HepG2 (cell line): ENCODE results near the gene STOML2. TPM values are rescaled to one million over a fixed set of nuclear protein-coding genes. Genes with fewer than 3 reads are reported as not detected.

Experiments
- ELF3 ChIP-seq: IDR thresholded peaks from 2 replicates; pipeline ENCODE4 v1.6.1; 2016; ENCODE audit warnings: missing genetic modification reagents, missing compliant biosample characterization
- EP300 ChIP-seq, 3 experiments: sonication (generic) in 1 of 3; formaldehyde crosslinking in 1 of 3; IDR thresholded peaks; 2 replicates each; pipeline versions ENCODE4 v1.5.1 to v1.6.1; 2011 to 2020; ENCODE audit warnings: low read depth in 2 of 3, low read length in 2 of 3, borderline replicate concordance in 1 of 3, improper control_type of control experiment in 1 of 3, mild to moderate bottlenecking in 1 of 3, missing genetic modification reagents in 1 of 3, moderate library complexity in 1 of 3
- HHEX ChIP-seq: IDR thresholded peaks from 2 replicates; pipeline ENCODE4 v1.6.1; 2016; ENCODE audit warnings: control low read depth
- MTA1 ChIP-seq: sonication (generic); formaldehyde crosslinking; IDR thresholded peaks from 2 replicates; pipeline ENCODE4 v1.4.0; 2020; ENCODE audit warnings: missing genetic modification reagents, mild to moderate bottlenecking, borderline replicate concordance
- NKX3-1 ChIP-seq: sonication (generic); formaldehyde crosslinking; IDR thresholded peaks from 2 replicates; pipeline ENCODE4 v1.5.0; 2020; ENCODE audit warnings: missing genetic modification reagents
- PHF8 ChIP-seq: sonication (generic); formaldehyde crosslinking; IDR thresholded peaks from 2 replicates; pipeline ENCODE4 v1.5.0; 2020; ENCODE audit warnings: missing genetic modification reagents
- SATB2 ChIP-seq: sonication (generic); formaldehyde crosslinking; IDR thresholded peaks from 2 replicates; pipeline ENCODE4 v1.5.0; 2020; ENCODE audit warnings: missing genetic modification reagents
- SNAPC2 ChIP-seq: sonication (generic); formaldehyde crosslinking; IDR thresholded peaks from 2 replicates; pipeline ENCODE4 v1.8.1; 2022; ENCODE audit warnings: mild to moderate bottlenecking, missing genetic modification reagents
- SRY ChIP-seq: sonication (generic); formaldehyde crosslinking; IDR thresholded peaks from 2 replicates; pipeline ENCODE4 v1.8.0; 2022; ENCODE audit warnings: mild to moderate bottlenecking, missing genetic modification reagents
- STAG1 ChIP-seq: sonication (generic); formaldehyde crosslinking; IDR thresholded peaks from 2 replicates; pipeline ENCODE4 v1.4.0; 2020; ENCODE audit warnings: missing genetic modification reagents
- TSC22D2 ChIP-seq: sonication (generic); formaldehyde crosslinking; IDR thresholded peaks from 2 replicates; pipeline ENCODE4 v1.5.1; 2020; ENCODE audit warnings: missing genetic modification reagents, mild to moderate bottlenecking, borderline replicate concordance
- ZBTB8A ChIP-seq: sonication (generic); formaldehyde crosslinking; IDR thresholded peaks from 2 replicates; pipeline ENCODE4 v1.4.0; 2020; ENCODE audit warnings: mild to moderate bottlenecking, low read depth, missing genetic modification reagents, borderline replicate concordance
- ZKSCAN5 ChIP-seq: sonication (generic); formaldehyde crosslinking; IDR thresholded peaks from 2 replicates; pipeline ENCODE4 v1.5.1; 2020; ENCODE audit warnings: mild to moderate bottlenecking, missing genetic modification reagents
- ZMYM2 ChIP-seq: sonication (generic); formaldehyde crosslinking; IDR thresholded peaks from 2 replicates; pipeline ENCODE4 v1.8.0; 2022; ENCODE audit warnings: mild to moderate bottlenecking, missing genetic modification reagents
- ZNF235 ChIP-seq: sonication (generic); formaldehyde crosslinking; IDR thresholded peaks from 2 replicates; pipeline ENCODE4 v1.8.1; 2023; ENCODE audit warnings: mild to moderate bottlenecking, missing genetic modification reagents, borderline replicate concordance
- ZNF33B ChIP-seq: sonication (generic); formaldehyde crosslinking; IDR thresholded peaks from 2 replicates; pipeline ENCODE4 v1.5.1; 2020; ENCODE audit warnings: mild to moderate bottlenecking, missing genetic modification reagents
- ZNF44 ChIP-seq: sonication (generic); formaldehyde crosslinking; IDR thresholded peaks from 2 replicates; pipeline ENCODE4 v1.5.1; 2020; ENCODE audit warnings: mild to moderate bottlenecking, missing genetic modification reagents
- ZNF451 ChIP-seq: sonication (generic); formaldehyde crosslinking; IDR thresholded peaks from 2 replicates; pipeline ENCODE4 v1.5.0; 2020; ENCODE audit warnings: mild to moderate bottlenecking, missing genetic modification reagents
- polyA plus RNA-seq, 8 experiments: library from polyadenylated mRNA; depleted of rRNA in 3 of 8; stranded (reverse) in 7 of 8; unstranded in 1 of 8; fragments of >200 nt; fragmentation: Illumina TruSeq in 4 of 8; extraction: Trizol in 4 of 8; gene quantifications; 2 replicates each; pipeline versions ENCODE4 v1.2.1 to v1.2.3, GENCODE V29; 2011 to 2016; ENCODE audit warnings: low read depth in 4 of 8, missing spikeins in 1 of 8, mixed read lengths in 1 of 8; ENCODE audit not compliant: insufficient read depth in 1 of 8
- total RNA-seq, 5 experiments: library from RNA; depleted of rRNA; stranded (reverse); fragments of >200 nt; fragmentation: Illumina TruSeq; extraction: Trizol; gene quantifications; 2 replicates each; pipeline ENCODE4 v1.2.3, GENCODE V29; 2016; ENCODE audit warnings: low read depth in 1 of 5
- TF ChIP-seq, protein P1 (sequence below): sonication (generic); formaldehyde crosslinking; IDR thresholded peaks from 2 replicates; pipeline ENCODE4 v1.4.0; 2020; ENCODE audit warnings: mild to moderate bottlenecking, missing genetic modification reagents, borderline replicate concordance
- TF ChIP-seq, protein P2 (sequence below): IDR thresholded peaks from 2 replicates; pipeline ENCODE4 v1.6.1; 2012; ENCODE audit warnings: inconsistent platforms
- TF ChIP-seq, protein P3 (sequence below): sonication (generic); formaldehyde crosslinking; IDR thresholded peaks from 2 replicates; pipeline ENCODE4 v1.4.0; 2020; ENCODE audit warnings: mild to moderate bottlenecking, low read depth, missing genetic modification reagents
- TF ChIP-seq, protein P4 (sequence below): sonication (generic); formaldehyde crosslinking; IDR thresholded peaks from 2 replicates; pipeline ENCODE4 v1.4.0; 2020; ENCODE audit warnings: missing genetic modification reagents

Gene STOML2
- total and polyA plus RNA-seq, 2 of the 13 experiments (the other 11 are each of a cell fraction or from before 2014, with no cell fraction given), result 245 to 250 TPM

GRCh38 chr9:35116898-35117551 is 14.1 kb upstream of the STOML2 start (continued):
- TF ChIP-seq, protein P1, sequence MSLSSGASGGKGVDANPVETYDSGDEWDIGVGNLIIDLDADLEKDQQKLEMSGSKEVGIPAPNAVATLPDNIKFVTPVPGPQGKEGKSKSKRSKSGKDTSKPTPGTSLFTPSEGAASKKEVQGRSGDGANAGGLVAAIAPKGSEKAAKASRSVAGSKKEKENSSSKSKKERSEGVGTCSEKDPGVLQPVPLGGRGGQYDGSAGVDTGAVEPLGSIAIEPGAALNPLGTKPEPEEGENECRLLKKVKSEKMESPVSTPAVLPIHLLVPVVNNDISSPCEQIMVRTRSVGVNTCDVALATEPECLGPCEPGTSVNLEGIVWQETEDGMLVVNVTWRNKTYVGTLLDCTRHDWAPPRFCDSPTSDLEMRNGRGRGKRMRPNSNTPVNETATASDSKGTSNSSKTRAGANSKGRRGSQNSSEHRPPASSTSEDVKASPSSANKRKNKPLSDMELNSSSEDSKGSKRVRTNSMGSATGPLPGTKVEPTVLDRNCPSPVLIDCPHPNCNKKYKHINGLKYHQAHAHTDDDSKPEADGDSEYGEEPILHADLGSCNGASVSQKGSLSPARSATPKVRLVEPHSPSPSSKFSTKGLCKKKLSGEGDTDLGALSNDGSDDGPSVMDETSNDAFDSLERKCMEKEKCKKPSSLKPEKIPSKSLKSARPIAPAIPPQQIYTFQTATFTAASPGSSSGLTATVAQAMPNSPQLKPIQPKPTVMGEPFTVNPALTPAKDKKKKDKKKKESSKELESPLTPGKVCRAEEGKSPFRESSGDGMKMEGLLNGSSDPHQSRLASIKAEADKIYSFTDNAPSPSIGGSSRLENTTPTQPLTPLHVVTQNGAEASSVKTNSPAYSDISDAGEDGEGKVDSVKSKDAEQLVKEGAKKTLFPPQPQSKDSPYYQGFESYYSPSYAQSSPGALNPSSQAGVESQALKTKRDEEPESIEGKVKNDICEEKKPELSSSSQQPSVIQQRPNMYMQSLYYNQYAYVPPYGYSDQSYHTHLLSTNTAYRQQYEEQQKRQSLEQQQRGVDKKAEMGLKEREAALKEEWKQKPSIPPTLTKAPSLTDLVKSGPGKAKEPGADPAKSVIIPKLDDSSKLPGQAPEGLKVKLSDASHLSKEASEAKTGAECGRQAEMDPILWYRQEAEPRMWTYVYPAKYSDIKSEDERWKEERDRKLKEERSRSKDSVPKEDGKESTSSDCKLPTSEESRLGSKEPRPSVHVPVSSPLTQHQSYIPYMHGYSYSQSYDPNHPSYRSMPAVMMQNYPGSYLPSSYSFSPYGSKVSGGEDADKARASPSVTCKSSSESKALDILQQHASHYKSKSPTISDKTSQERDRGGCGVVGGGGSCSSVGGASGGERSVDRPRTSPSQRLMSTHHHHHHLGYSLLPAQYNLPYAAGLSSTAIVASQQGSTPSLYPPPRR, result no peak
- TF ChIP-seq, protein P2, sequence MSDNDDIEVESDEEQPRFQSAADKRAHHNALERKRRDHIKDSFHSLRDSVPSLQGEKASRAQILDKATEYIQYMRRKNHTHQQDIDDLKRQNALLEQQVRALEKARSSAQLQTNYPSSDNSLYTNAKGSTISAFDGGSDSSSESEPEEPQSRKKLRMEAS, result peak; percentile 30; the same call in 1 of the 2 replicates
- TF ChIP-seq MTA1 (CRISPR knock-in tag) (no peak), PHF8 (CRISPR knock-in tag) (peak; percentile 30; the same call in 1 of the 2 replicates), HHEX (CRISPR knock-in tag) (no peak), ZNF235 (CRISPR knock-in tag) (no peak), TSC22D2 (CRISPR knock-in tag) (no peak; the same call in 1 of the 2 replicates), ZKSCAN5 (no peak), STAG1 (CRISPR knock-in tag) (peak; percentile 90), ZBTB8A (CRISPR knock-in tag) (0 out of 2 replicates have a peak, but pooled peaks have one; percentile 46), ZNF33B (CRISPR knock-in tag) (no peak), ELF3 (peak; percentile 48; the same call in 1 of the 2 replicates), SATB2 (CRISPR knock-in tag) (no peak), ZMYM2 (CRISPR knock-in tag) (0 out of 2 replicates have a peak, but pooled peaks have one; percentile 48), ZNF451 (no peak), SRY (CRISPR knock-in tag) (0 out of 2 replicates have a peak, but pooled peaks have one; percentile 2), ZNF44 (CRISPR knock-in tag) (0 out of 2 replicates have a peak, but pooled peaks have one; percentile 51), NKX3-1 (no peak), EP300 (IDR thresholded peaks at IDR 0.05; ENCODE audit: low read depth in 2 of 2, low read length in 2 of 2) (no peak), EP300 (CRISPR knock-in tag; IDR thresholded peaks at IDR 0.05; ENCODE audit: borderline replicate concordance) (no peak), SNAPC2 (CRISPR knock-in tag) (no peak)
- TF ChIP-seq, protein P3, sequence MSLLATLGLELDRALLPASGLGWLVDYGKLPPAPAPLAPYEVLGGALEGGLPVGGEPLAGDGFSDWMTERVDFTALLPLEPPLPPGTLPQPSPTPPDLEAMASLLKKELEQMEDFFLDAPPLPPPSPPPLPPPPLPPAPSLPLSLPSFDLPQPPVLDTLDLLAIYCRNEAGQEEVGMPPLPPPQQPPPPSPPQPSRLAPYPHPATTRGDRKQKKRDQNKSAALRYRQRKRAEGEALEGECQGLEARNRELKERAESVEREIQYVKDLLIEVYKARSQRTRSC (CRISPR knock-in tag), result 0 out of 2 replicates have a peak, but pooled peaks have one; percentile 71
- TF ChIP-seq, protein P4, sequence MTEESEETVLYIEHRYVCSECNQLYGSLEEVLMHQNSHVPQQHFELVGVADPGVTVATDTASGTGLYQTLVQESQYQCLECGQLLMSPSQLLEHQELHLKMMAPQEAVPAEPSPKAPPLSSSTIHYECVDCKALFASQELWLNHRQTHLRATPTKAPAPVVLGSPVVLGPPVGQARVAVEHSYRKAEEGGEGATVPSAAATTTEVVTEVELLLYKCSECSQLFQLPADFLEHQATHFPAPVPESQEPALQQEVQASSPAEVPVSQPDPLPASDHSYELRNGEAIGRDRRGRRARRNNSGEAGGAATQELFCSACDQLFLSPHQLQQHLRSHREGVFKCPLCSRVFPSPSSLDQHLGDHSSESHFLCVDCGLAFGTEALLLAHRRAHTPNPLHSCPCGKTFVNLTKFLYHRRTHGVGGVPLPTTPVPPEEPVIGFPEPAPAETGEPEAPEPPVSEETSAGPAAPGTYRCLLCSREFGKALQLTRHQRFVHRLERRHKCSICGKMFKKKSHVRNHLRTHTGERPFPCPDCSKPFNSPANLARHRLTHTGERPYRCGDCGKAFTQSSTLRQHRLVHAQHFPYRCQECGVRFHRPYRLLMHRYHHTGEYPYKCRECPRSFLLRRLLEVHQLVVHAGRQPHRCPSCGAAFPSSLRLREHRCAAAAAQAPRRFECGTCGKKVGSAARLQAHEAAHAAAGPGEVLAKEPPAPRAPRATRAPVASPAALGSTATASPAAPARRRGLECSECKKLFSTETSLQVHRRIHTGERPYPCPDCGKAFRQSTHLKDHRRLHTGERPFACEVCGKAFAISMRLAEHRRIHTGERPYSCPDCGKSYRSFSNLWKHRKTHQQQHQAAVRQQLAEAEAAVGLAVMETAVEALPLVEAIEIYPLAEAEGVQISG (CRISPR knock-in tag), result peak; percentile 61
